ENCODE measurements around the gene SYT8.

Gene SYT8

DNA sequence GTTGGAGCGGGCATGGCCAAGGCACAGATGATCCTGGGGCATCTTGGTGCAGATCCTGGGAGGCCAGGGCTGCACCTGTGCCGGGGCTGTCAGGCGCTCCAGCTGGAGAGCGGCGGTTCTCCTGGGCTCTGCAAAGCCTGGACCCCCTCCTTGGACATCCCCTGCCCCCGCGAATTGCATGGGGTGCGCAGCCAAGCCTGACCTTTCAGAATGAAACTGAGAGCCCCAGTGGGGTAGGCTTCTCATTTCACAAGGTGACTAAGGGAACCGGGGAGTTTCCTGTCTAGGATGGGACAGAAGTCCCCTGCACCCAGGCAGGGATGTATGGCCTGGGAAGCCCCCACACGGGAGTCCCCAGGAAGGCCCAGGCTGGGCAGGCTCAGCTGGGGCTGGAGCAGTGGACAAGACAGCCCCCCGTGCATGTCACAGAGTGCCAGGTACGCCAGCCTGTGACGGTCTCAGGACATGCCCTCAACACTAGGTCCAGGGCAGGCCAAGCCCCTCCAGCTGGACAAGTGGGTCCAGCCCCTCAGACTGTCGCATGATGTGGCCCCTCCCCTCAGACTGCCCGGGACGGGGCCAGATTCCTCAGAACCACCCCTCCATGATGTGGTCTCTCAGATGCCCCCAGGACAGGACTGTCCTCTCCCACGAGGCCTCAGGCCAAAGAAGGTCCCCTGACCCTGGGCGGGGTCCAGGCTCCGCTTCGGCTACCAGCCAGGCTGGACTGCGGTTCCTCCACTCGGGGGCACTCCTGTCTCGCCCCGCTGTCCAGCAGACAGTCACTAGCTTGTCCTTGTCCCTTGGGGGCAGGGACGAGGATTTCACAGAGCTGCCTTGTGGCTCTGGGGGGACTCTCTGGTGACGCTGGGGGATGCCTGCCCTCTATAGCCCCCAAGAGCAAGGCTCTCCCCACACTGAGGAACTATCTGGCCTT is 20.4 kb downstream of the SYT8 start:
- H3K79me2 ChIP-seq (ENCODE audit: control insufficient read depth, insufficient read depth, low read length, poor library complexity) = no peaks in the 10 kb centered on the region
- H4K91ac ChIP-seq (ENCODE audit: low read depth, low read length) = no peak overlapping the region
- no peak overlapping the region for H3K23ac ChIP-seq (ENCODE audit: low read length)
- H2BK5ac ChIP-seq (ENCODE audit: low read depth, low read length, poor library complexity) = no peak overlapping the region
- no peak overlapping the region for H4K12ac ChIP-seq (ENCODE audit: low read depth, low read length)
- H3K4me3 ChIP-seq (ENCODE audit: low read depth, low read length) = no peak overlapping the region
- H3K18ac ChIP-seq (ENCODE audit: low read length) = no peak overlapping the region
- no peak overlapping the region for H2BK120ac ChIP-seq (ENCODE audit: insufficient read depth, low read length, poor library complexity)
- H2BK12ac ChIP-seq (ENCODE audit: low read length) = no peak overlapping the region
- no peak overlapping the region for H3K4me2 ChIP-seq (ENCODE audit: low read length)
- no CpG with 5 or more reads among the region's 26 CpGs for WGBS (ENCODE audit: extremely low coverage, insufficient coverage, insufficient read length)
- H3K79me1 ChIP-seq (ENCODE audit: low read length) = peaks cover 5% of the 10 kb centered on the region
- no peak for DNase-seq
- peak overlapping the region; percentile 32 for H2AK5ac ChIP-seq (ENCODE audit: low read length)
- H4K8ac ChIP-seq (ENCODE audit: low read depth, low read length) = no peak overlapping the region
- H3K27me3 ChIP-seq (ENCODE audit: insufficient read depth, low read length) = no peaks in the 10 kb centered on the region
- H3K9ac ChIP-seq (ENCODE audit: low read length) = no peak overlapping the region
- H3K27ac ChIP-seq (ENCODE audit: low read depth, low read length) = no peak overlapping the region
- no peaks in the 10 kb centered on the region for H3K36me3 ChIP-seq (ENCODE audit: control insufficient read depth in 1 of 2, insufficient read depth in 2 of 2, low read length in 2 of 2)
- H3K9me3 ChIP-seq (ENCODE audit: insufficient read depth, low read depth, low read length) = no peaks in the 10 kb centered on the region
- no peak overlapping the region for H2AFZ ChIP-seq (ENCODE audit: insufficient read depth, low read length, poor library complexity)
- no peak overlapping the region for H3K14ac ChIP-seq (ENCODE audit: low read length)
- peaks cover 7 to 9% of the 10 kb centered on the region in 2 experiments for H3K4me1 ChIP-seq (ENCODE audit: control insufficient read depth in 1 of 2, insufficient read depth in 2 of 2, low read length in 2 of 2)
- H3K4ac ChIP-seq (ENCODE audit: low read depth, low read length) = no peak overlapping the region

DNA sequence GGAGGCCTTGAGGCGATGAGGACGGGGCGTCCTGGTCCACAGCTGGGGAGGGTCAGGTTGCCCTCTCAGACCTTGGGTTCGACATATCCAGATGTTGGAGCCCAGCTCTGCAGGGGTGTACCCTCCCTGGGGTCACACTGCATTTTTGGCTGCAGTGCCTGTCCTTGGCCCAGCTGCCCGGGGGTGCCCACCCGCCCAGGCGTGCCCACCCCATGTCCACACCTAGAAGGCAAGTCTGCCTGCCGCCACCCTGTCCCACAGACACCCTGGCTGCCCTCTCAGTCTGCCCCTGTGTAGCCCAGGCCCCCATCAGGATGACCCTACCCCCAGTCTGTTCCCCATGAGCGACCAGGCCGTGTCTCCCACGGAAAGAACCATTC is 21.1 kb downstream of the SYT8 start:
- Histone ChIP-seq H3K79me2 (ENCODE audit: control insufficient read depth, insufficient read depth, low read length, poor library complexity) (no peaks in the 10 kb centered on the region), H4K91ac (ENCODE audit: low read depth, low read length) (no peak overlapping the region), H3K27ac (ENCODE audit: low read depth, low read length) (no peak overlapping the region), H3K18ac (ENCODE audit: low read length) (no peak overlapping the region), H3K4ac (ENCODE audit: low read depth, low read length) (no peak overlapping the region), H3K27me3 (ENCODE audit: insufficient read depth, low read length) (no peaks in the 10 kb centered on the region), H3K79me1 (ENCODE audit: low read length) (peaks cover 3% of the 10 kb centered on the region), H3K23ac (ENCODE audit: low read length) (no peak overlapping the region), H2BK12ac (ENCODE audit: low read length) (no peak overlapping the region), H3K4me2 (ENCODE audit: low read length) (no peak overlapping the region), H4K12ac (ENCODE audit: low read depth, low read length) (no peak overlapping the region), H3K9ac (ENCODE audit: low read length) (no peak overlapping the region), H3K4me3 (ENCODE audit: low read depth, low read length) (no peak overlapping the region), H2AK5ac (ENCODE audit: low read length) (peak overlapping the region; percentile 32), H3K14ac (ENCODE audit: low read length) (no peak overlapping the region), H4K8ac (ENCODE audit: low read depth, low read length) (no peak overlapping the region), H3K36me3 (ENCODE audit: control insufficient read depth in 1 of 2, insufficient read depth in 2 of 2, low read length in 2 of 2) (no peaks in the 10 kb centered on the region), H2BK120ac (ENCODE audit: insufficient read depth, low read length, poor library complexity) (no peak overlapping the region), H3K4me1 (ENCODE audit: control insufficient read depth in 1 of 2, insufficient read depth in 2 of 2, low read length in 2 of 2) (peaks cover 4 to 5% of the 10 kb centered on the region in 2 experiments), H3K9me3 (ENCODE audit: insufficient read depth, low read depth, low read length) (no peaks in the 10 kb centered on the region), H2BK5ac (ENCODE audit: low read depth, low read length, poor library complexity) (no peak overlapping the region), H2AFZ (ENCODE audit: insufficient read depth, low read length, poor library complexity) (no peak overlapping the region)
- no CpG with 5 or more reads among the region's 11 CpGs for WGBS (ENCODE audit: extremely low coverage, insufficient coverage, insufficient read length)
- no peak for DNase-seq

DNA sequence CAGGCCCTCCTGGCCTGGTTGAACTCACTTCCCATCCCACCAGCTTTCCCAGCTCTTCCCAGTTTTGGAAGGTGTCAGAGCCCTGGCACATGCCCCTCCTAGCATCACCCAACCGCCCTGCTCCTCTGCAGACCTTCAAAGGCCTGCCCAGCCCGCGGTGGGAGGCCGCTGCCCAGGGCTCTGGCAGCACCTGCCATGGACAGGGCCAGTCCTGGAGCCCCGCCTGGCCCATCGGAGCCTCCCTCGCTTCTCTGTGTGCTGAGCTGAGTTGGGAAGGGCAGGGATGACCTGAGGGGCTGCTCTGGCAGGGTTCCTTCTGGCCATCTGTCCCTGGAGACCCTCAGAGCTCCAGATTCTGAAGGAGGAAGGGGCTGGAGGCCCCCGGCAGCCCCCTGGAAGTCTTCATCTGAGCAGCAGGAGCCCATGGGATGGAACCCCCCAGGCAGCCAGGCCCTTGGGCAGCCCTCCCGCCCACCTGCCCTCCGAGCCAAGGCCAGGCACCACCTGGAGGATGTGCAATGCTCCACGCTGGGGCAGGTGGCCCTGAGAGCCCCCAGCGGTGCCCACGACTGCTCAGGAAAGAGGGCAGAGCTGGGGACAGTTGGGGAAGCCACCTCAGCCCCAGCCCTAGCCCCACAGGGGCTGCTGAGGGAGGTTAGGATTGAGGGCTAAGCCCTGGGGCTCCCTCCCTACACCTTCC is 21.7 kb downstream of the SYT8 start:
- no peaks in the 10 kb centered on the region for H3K36me3 ChIP-seq (ENCODE audit: control insufficient read depth in 1 of 2, insufficient read depth in 2 of 2, low read length in 2 of 2)
- no peak overlapping the region for H3K27ac ChIP-seq (ENCODE audit: low read depth, low read length)
- H4K91ac ChIP-seq (ENCODE audit: low read depth, low read length) = no peak overlapping the region
- H3K18ac ChIP-seq (ENCODE audit: low read length) = no peak overlapping the region
- no peak overlapping the region for H3K23ac ChIP-seq (ENCODE audit: low read length)
- H3K4ac ChIP-seq (ENCODE audit: low read depth, low read length) = no peak overlapping the region
- no peak overlapping the region for H2BK120ac ChIP-seq (ENCODE audit: insufficient read depth, low read length, poor library complexity)
- no peak overlapping the region for H4K12ac ChIP-seq (ENCODE audit: low read depth, low read length)
- H3K27me3 ChIP-seq (ENCODE audit: insufficient read depth, low read length) = no peaks in the 10 kb centered on the region
- no peak overlapping the region for H3K9ac ChIP-seq (ENCODE audit: low read length)
- no peaks in the 10 kb centered on the region for H3K9me3 ChIP-seq (ENCODE audit: insufficient read depth, low read depth, low read length)
- H2AFZ ChIP-seq (ENCODE audit: insufficient read depth, low read length, poor library complexity) = no peak overlapping the region
- H3K4me2 ChIP-seq (ENCODE audit: low read length) = no peak overlapping the region
- H2BK12ac ChIP-seq (ENCODE audit: low read length) = no peak overlapping the region
- H3K4me1 ChIP-seq (ENCODE audit: control insufficient read depth in 1 of 2, insufficient read depth in 2 of 2, low read length in 2 of 2) = peaks cover 4 to 5% of the 10 kb centered on the region in 2 experiments
- H3K14ac ChIP-seq (ENCODE audit: low read length) = no peak overlapping the region
- H2AK5ac ChIP-seq (ENCODE audit: low read length) = no peak overlapping the region
- no CpG with 5 or more reads among the region's 13 CpGs for WGBS (ENCODE audit: extremely low coverage, insufficient coverage, insufficient read length)
- no peak overlapping the region for H2BK5ac ChIP-seq (ENCODE audit: low read depth, low read length, poor library complexity)
- DNase-seq = no peak
- no peak overlapping the region for H3K4me3 ChIP-seq (ENCODE audit: low read depth, low read length)
- peaks cover 3% of the 10 kb centered on the region for H3K79me1 ChIP-seq (ENCODE audit: low read length)
- H4K8ac ChIP-seq (ENCODE audit: low read depth, low read length) = no peak overlapping the region
- no peaks in the 10 kb centered on the region for H3K79me2 ChIP-seq (ENCODE audit: control insufficient read depth, insufficient read depth, low read length, poor library complexity)

DNA sequence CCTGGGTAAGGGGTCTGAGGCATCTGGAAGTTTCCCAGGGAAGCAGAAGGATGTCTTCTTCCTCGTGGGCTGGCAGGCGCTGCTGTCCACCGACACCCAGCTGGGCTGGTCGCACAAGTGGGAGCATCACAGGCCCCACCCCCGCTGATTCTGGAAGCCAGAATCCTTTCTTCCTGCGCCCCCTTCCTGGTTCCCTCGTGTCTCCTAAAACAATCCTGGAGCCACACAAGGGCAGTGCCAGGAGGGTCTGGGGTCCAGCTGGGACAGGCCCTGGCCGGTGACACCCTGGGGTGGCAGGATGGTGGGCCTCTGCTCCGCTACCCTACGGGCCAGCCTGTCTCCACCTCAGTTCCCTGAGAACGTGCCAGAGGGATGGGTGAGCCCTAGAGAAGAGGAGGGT is 22.3 kb downstream of the SYT8 start:
- no peak overlapping the region for H2BK120ac ChIP-seq (ENCODE audit: insufficient read depth, low read length, poor library complexity)
- H4K8ac ChIP-seq (ENCODE audit: low read depth, low read length) = no peak overlapping the region
- H3K27ac ChIP-seq (ENCODE audit: low read depth, low read length) = no peak overlapping the region
- H3K23ac ChIP-seq (ENCODE audit: low read length) = no peak overlapping the region
- DNase-seq = no peak
- no peak overlapping the region for H3K14ac ChIP-seq (ENCODE audit: low read length)
- WGBS (ENCODE audit: extremely low coverage, insufficient coverage, insufficient read length) = no CpG with 5 or more reads among the region's 11 CpGs
- H2AFZ ChIP-seq (ENCODE audit: insufficient read depth, low read length, poor library complexity) = no peak overlapping the region
- H3K18ac ChIP-seq (ENCODE audit: low read length) = no peak overlapping the region
- H3K27me3 ChIP-seq (ENCODE audit: insufficient read depth, low read length) = no peaks in the 10 kb centered on the region
- no peaks in the 10 kb centered on the region for H3K79me2 ChIP-seq (ENCODE audit: control insufficient read depth, insufficient read depth, low read length, poor library complexity)
- H2BK5ac ChIP-seq (ENCODE audit: low read depth, low read length, poor library complexity) = no peak overlapping the region
- H3K9ac ChIP-seq (ENCODE audit: low read length) = no peak overlapping the region
- H2AK5ac ChIP-seq (ENCODE audit: low read length) = no peak overlapping the region
- no peak overlapping the region for H3K4me2 ChIP-seq (ENCODE audit: low read length)
- no peak overlapping the region for H3K4ac ChIP-seq (ENCODE audit: low read depth, low read length)
- no peak overlapping the region for H4K12ac ChIP-seq (ENCODE audit: low read depth, low read length)
- peaks cover 4 to 5% of the 10 kb centered on the region in 2 experiments for H3K4me1 ChIP-seq (ENCODE audit: control insufficient read depth in 1 of 2, insufficient read depth in 2 of 2, low read length in 2 of 2)
- no peaks in the 10 kb centered on the region for H3K36me3 ChIP-seq (ENCODE audit: control insufficient read depth in 1 of 2, insufficient read depth in 2 of 2, low read length in 2 of 2)
- H3K9me3 ChIP-seq (ENCODE audit: insufficient read depth, low read depth, low read length) = no peaks in the 10 kb centered on the region
- no peak overlapping the region for H3K4me3 ChIP-seq (ENCODE audit: low read depth, low read length)
- H2BK12ac ChIP-seq (ENCODE audit: low read length) = no peak overlapping the region
- H3K79me1 ChIP-seq (ENCODE audit: low read length) = peaks cover 3% of the 10 kb centered on the region
- H4K91ac ChIP-seq (ENCODE audit: low read depth, low read length) = no peak overlapping the region
